GM12878 (cell line): ENCODE data around the gene MPHOSPH8. TPM values are rescaled to one million over a fixed set of nuclear protein-coding genes. Genes with fewer than 3 reads are reported as not detected.

Source experiments
- ATAC-seq: fragments of 200-7000 bp; cut with Tn5 transposase; 3 replicates; pipeline ENCODE4 v1.9.1; 2020; ENCODE audit warnings: mild to moderate bottlenecking, moderate library complexity
- BruUV-seq: library from RNA; stranded (reverse); fragments of 400-500 nt; replicated peaks from 2 replicates; lab custom pipeline; 2021; lab: Mats Ljungman, UMichigan
- CTCF ChIA-PET: fragments of 300-600 bp; sonication (Branson Sonifier 250); formaldehyde crosslinking; extraction: SDS; loops from one replicate; lab custom pipeline; 2021; ENCODE audit warnings: inconsistent platforms; lab: Yijun Ruan, JAX
- POLR2A ChIA-PET: fragments of 350-600 bp; formaldehyde crosslinking; extraction: SDS; loops from one replicate; lab custom pipeline; 2021; ENCODE audit warnings: inconsistent platforms; lab: Charles Lee
- RAD21 ChIA-PET: fragments of 300-600 bp; sonication (Branson Sonifier 250); formaldehyde crosslinking; loops from one replicate; lab custom pipeline; 2023; ENCODE audit warnings: antibody characterized with exemption; ENCODE audit not compliant: unreplicated experiment; lab: Charles Lee
- SMC1A ChIA-PET: fragments of 300-600 bp; sonication (Branson Sonifier 250); formaldehyde crosslinking; loops from one replicate; lab custom pipeline; 2023; ENCODE audit not compliant: unreplicated experiment, uncharacterized antibody; lab: Charles Lee
- DNase-seq: peaks from one replicate; pipeline ENCODE4 v3.0.0-alpha.2; 2011; ENCODE audit warnings: low read depth, low spot score
- FAIRE-seq: peaks from 3 replicates; lab custom pipeline; 2011; peaks lifted over from hg19 to GRCh38; lab: Jason Lieb, UNC
- H2AFZ ChIP-seq: 2 replicates; pipeline ENCODE4 v1.6.0; 2011; ENCODE audit warnings: low read depth, low read length, control low read depth; ENCODE audit not compliant: control insufficient read depth
- H3K27ac ChIP-seq: 2 replicates; pipeline ENCODE4 v1.5.1; 2011; ENCODE audit warnings: control low read depth; ENCODE audit not compliant: control insufficient read depth, insufficient read depth
- H3K27me3 ChIP-seq, 2 experiments: replicated peaks in 1 of 2; 2 replicates each; pipeline versions ENCODE4 v1.6.0 to v1.6.1; 2011; ENCODE audit warnings: low read length in 1 of 2; ENCODE audit not compliant: control insufficient read depth in 2 of 2, insufficient read depth in 2 of 2
- H3K36me3 ChIP-seq, 2 experiments: 2 replicates each; pipeline ENCODE4 v1.5.1; 2011; ENCODE audit warnings: low read length in 1 of 2; ENCODE audit not compliant: control insufficient read depth in 2 of 2, insufficient read depth in 2 of 2
- H3K4me1 ChIP-seq: 2 replicates; pipeline ENCODE4 v1.6.1; 2011; ENCODE audit warnings: mild to moderate bottlenecking, low read length, moderate library complexity, mixed read lengths; ENCODE audit not compliant: control insufficient read depth, insufficient read depth
- H3K4me2 ChIP-seq: 2 replicates; pipeline ENCODE4 v1.6.0; 2011; ENCODE audit warnings: control low read depth; ENCODE audit not compliant: control insufficient read depth, insufficient read depth
- H3K4me3 ChIP-seq: fragments of 200-600 bp; sonication (generic); 2 replicates; pipeline ENCODE4 v1.5.1; 2016
- H3K79me2 ChIP-seq: 2 replicates; pipeline ENCODE4 v1.6.0; 2011; ENCODE audit warnings: low read length; ENCODE audit not compliant: control insufficient read depth, insufficient read depth
- H3K9ac ChIP-seq: 2 replicates; pipeline ENCODE4 v1.8.0; 2011; ENCODE audit warnings: low read length, control low read depth, mixed read lengths; ENCODE audit not compliant: control insufficient read depth, insufficient read depth
- H3K9me3 ChIP-seq: replicated peaks from 3 replicates; pipeline ENCODE4 v1.5.1; 2011; ENCODE audit warnings: mild to moderate bottlenecking, low read length; ENCODE audit not compliant: control insufficient read depth, insufficient read depth
- H4K20me1 ChIP-seq: 2 replicates; pipeline ENCODE4 v1.6.0; 2011; ENCODE audit not compliant: control insufficient read depth, insufficient read depth
- BHLHE40 ChIP-seq, 2 experiments: fragments of 450-650 bp in 1 of 2; IDR thresholded peaks; 2 replicates each; pipeline ENCODE4 v1.6.1; 2011 to 2017; ENCODE audit warnings: low read depth in 2 of 2, borderline replicate concordance in 1 of 2, improper control_type of control experiment in 1 of 2, low read length in 1 of 2, mild to moderate bottlenecking in 1 of 2
- BMI1 ChIP-seq: fragments of 450-650 bp; IDR thresholded peaks from 2 replicates; pipeline ENCODE4 v1.6.1; 2016; ENCODE audit warnings: mild to moderate bottlenecking, moderate library complexity, borderline replicate concordance
- CTCF ChIP-seq, 3 experiments: IDR thresholded peaks in 2 of 3; conservative IDR thresholded peaks in 1 of 3; 2 replicates each; pipeline ENCODE4 v1.5.1; 2011; ENCODE audit warnings: low read depth in 3 of 3, low read length in 3 of 3, mild to moderate bottlenecking in 3 of 3, control low read depth in 2 of 3, moderate library complexity in 2 of 3, inconsistent platforms in 1 of 3, mixed read lengths in 1 of 3; ENCODE audit not compliant: control insufficient read depth in 2 of 3, insufficient read depth in 1 of 3; ENCODE audit errors: extremely low read depth in 1 of 3
- ELK1 ChIP-seq: IDR thresholded peaks from 2 replicates; pipeline ENCODE4 v1.6.1; 2012; ENCODE audit warnings: low read depth, low read length, improper control_type of control experiment
- IKZF1 ChIP-seq: fragments of 450-650 bp; conservative IDR thresholded peaks from 2 replicates; pipeline ENCODE4 v1.6.1; 2017; ENCODE audit warnings: antibody characterized with exemption, mild to moderate bottlenecking
- IRF5 ChIP-seq: fragments of 450-650 bp; IDR thresholded peaks from 2 replicates; pipeline ENCODE4 v1.6.1; 2017; ENCODE audit warnings: borderline replicate concordance
- MEF2A ChIP-seq: IDR thresholded peaks from 2 replicates; pipeline ENCODE4 v1.6.1; 2011; ENCODE audit warnings: low read depth, mild to moderate bottlenecking, low read length, moderate library complexity; ENCODE audit not compliant: insufficient read depth
- NFIC ChIP-seq: IDR thresholded peaks from 2 replicates; pipeline ENCODE4 v1.6.1; 2012; ENCODE audit warnings: low read depth, mild to moderate bottlenecking, inconsistent platforms, low read length, moderate library complexity
- NR2F1 ChIP-seq: fragments of 450-650 bp; conservative IDR thresholded peaks from 2 replicates; pipeline ENCODE4 v1.6.1; 2017; ENCODE audit warnings: mild to moderate bottlenecking
- NRF1 ChIP-seq: conservative IDR thresholded peaks from 2 replicates; pipeline ENCODE4 v1.6.1; 2011; ENCODE audit warnings: mild to moderate bottlenecking, low read depth, low read length, improper control_type of control experiment
- POLR2A ChIP-seq: IDR thresholded peaks from 2 replicates; pipeline ENCODE4 v1.6.1; 2011; ENCODE audit warnings: low read depth, mild to moderate bottlenecking, low read length
- POLR2AphosphoS5 ChIP-seq: IDR thresholded peaks from 2 replicates; pipeline ENCODE4 v1.6.1; 2011; ENCODE audit warnings: mild to moderate bottlenecking, low read length, inconsistent platforms
- RBBP5 ChIP-seq: fragments of 200-600 bp; sonication (generic); conservative IDR thresholded peaks from 2 replicates; pipeline ENCODE4 v1.6.1; 2016
- RFX5 ChIP-seq: IDR thresholded peaks from 2 replicates; pipeline ENCODE4 v1.6.1; 2011; ENCODE audit warnings: low read depth, low read length, improper control_type of control experiment
- SIN3A ChIP-seq: IDR thresholded peaks from 2 replicates; pipeline ENCODE4 v1.6.1; 2012; ENCODE audit warnings: low read depth, low read length, improper control_type of control experiment
- SUPT20H ChIP-seq: IDR thresholded peaks from 2 replicates; pipeline ENCODE4 v1.6.1; 2011; ENCODE audit warnings: low read depth, mild to moderate bottlenecking, low read length, moderate library complexity, borderline replicate concordance; ENCODE audit not compliant: control insufficient read depth
- TAF1 ChIP-seq: IDR thresholded peaks from 2 replicates; pipeline ENCODE4 v1.6.1; 2011; ENCODE audit warnings: mild to moderate bottlenecking, low read depth, low read length, borderline replicate concordance
- WRNIP1 ChIP-seq: IDR thresholded peaks from 2 replicates; pipeline ENCODE4 v1.6.1; 2011; ENCODE audit warnings: low read depth, low read length, improper control_type of control experiment, borderline replicate concordance
- WGBS: methylation state at CpG from one replicate; pipeline ENCODE4 v1.1.6; 2016; ENCODE audit warnings: low lambda C conversion rate; ENCODE audit not compliant: insufficient replicate concordance, insufficient coverage; ENCODE audit errors: missing lambda C conversion rate; 5-methylcytosine and 5-hydroxymethylcytosine counted together
- in situ Hi-C: fragments of 300-500 bp; cut with MboI; formaldehyde crosslinking; loops from 9 replicates; pipeline ENCODE4 v1.14.3; 2018; ENCODE audit warnings: mixed read lengths
- intact Hi-C: fragments of 100-400 bp; cut with micrococcal nuclease; formaldehyde crosslinking; loops from one replicate; pipeline ENCODE4 v1.14.2; 2022; ENCODE audit not compliant: unreplicated experiment
- polyA plus RNA-seq, 11 experiments: library from polyadenylated mRNA; depleted of rRNA in 4 of 11; unstranded in 6 of 11; stranded (reverse) in 5 of 11; fragments of >200 nt; fragmentation: Nextera tagmentation in 4 of 11; fragmentation: Illumina TruSeq in 1 of 11; extraction: Ambion mirVana in 4 of 11; extraction: Trizol in 1 of 11; gene quantifications; 1 replicate in 1 of 11; 2 replicates in 10 of 11; pipeline versions ENCODE4 v1.2.1 to v1.2.3, GENCODE V29; 2011 to 2016; ENCODE audit warnings: inconsistent platforms in 2 of 11, missing spikeins in 2 of 11, low read depth in 1 of 11
- total RNA-seq, 4 experiments: library from RNA; depleted of rRNA in 3 of 4; stranded (reverse); fragments of >200 nt in 3 of 4; fragmentation: Illumina TruSeq in 1 of 4; extraction: Trizol in 1 of 4; gene quantifications; 2 replicates each; pipeline versions ENCODE4 v1.2.1 to v1.2.3, GENCODE V29; 2013 to 2021

Gene MPHOSPH8
- total and polyA plus RNA-seq, 10 of the 15 experiments (the other 5 are each of a cell fraction or from before 2014, with no cell fraction given): 15.9 to 34.9 (median 26.9) TPM

DNA sequence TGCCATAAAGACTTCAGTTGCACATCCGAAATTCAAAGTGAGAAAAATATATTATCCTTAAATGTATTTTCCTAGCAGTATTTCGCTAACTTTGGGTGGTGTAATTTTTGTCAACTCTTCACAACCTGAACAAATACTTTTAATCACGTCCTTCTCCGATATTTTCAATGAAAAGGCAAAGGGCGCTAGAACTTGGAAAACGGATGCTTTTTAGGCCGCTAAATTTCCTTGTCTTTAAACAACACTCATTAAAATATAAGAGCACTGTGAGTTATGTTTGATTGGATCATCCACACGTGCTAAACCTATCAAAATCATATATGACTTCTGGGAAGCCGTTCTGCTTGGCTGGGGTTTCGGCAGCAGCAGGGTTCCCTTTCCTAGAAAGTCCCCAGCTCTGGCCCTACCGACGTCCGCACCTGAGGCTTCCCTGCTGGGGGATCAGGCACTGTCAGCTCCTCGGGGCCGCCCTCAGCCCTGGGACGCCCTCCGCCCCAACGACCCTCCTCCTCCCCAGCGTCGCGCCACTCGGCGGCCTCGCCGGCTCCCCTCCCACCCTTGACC is 462 bp upstream of the MPHOSPH8 start:
- Histone ChIP-seq H3K36me3 (peaks cover 0 to 3% of the 10 kb centered on the region in 2 experiments; a peak in 2 of 4 replicates), H3K9me3 (no peaks in the 10 kb centered on the region; the same call in 2 of the 3 replicates), H3K27me3 (no peaks in the 10 kb centered on the region), H4K20me1 (no peaks in the 10 kb centered on the region), H3K79me2 (peaks cover 42% of the 10 kb centered on the region), H3K9ac (peak overlapping the region; percentile 74), H3K4me2 (peak overlapping the region; percentile 80), H3K4me3 (peak overlapping the region; percentile 52; the same call in 1 of the 2 replicates), H3K27ac (peak overlapping the region; percentile 86), H2AFZ (peak overlapping the region; percentile 77), H3K4me1 (no peaks in the 10 kb centered on the region)
- TSS peak; percentile 97 for BruUV-seq
- RAD21 ChIA-PET: interaction anchor here (1.0 to 2.0 kb wide), 4 partner anchors 31 to 66 kb away, joined by 3 to 11 read pairs (median 5); no protein-coding TSS in a partner anchor
- SMC1A ChIA-PET: interaction anchor here (0.6 to 1.7 kb wide), 6 partner anchors 15 to 1208 kb away, joined by 3 to 5 read pairs (median 3); no protein-coding TSS in a partner anchor
- DNase-seq (no peak), ATAC-seq (no peak), FAIRE-seq (no peak)
- in situ Hi-C loops: no loop called here
- WGBS: 27% methylated on average over 18 of the region's 25 CpGs
- POLR2A ChIA-PET: interaction anchor here (0.6 to 1.3 kb wide), 7 partner anchors 9 to 423 kb away, joined by 3 to 10 read pairs (median 3); no protein-coding TSS in a partner anchor
- CTCF ChIA-PET: interaction anchor here (0.6 to 1.5 kb wide), 7 partner anchors 15 to 465 kb away, joined by 3 to 6 read pairs (median 3); no protein-coding TSS in a partner anchor
- intact Hi-C loops: loop anchor here (10.0 kb wide), 1 partner anchor 232 kb away; the partner anchor contains the start of gene ZMYM5
- TF ChIP-seq POLR2AphosphoS5 (peak; percentile 74), BMI1 (no peak), CTCF (IDR thresholded peaks at IDR 0.05 in 2 of 3, conservative IDR thresholded peaks at IDR 0.05 in 1 of 3; ENCODE audit: control insufficient read depth in 2 of 3, extremely low read depth in 1 of 3, insufficient read depth in 1 of 3, low read depth in 3 of 3, low read length in 3 of 3) (no peak), MEF2A (no peak), POLR2A (peak; percentile 91), RBBP5 (0 out of 2 replicates have a peak, but pooled peaks have one; percentile 11), NR2F1 (peak; percentile 96), WRNIP1 (0 out of 2 replicates have a peak, but pooled peaks have one; percentile 50), ELK1 (0 out of 2 replicates have a peak, but pooled peaks have one; percentile 4), IKZF1 (peak; percentile 48; the same call in 1 of the 2 replicates), NRF1 (no peak), NFIC (no peak), SUPT20H (no peak), SIN3A (peak; percentile 62; the same call in 1 of the 2 replicates), BHLHE40 (IDR thresholded peaks at IDR 0.05; ENCODE audit: borderline replicate concordance in 1 of 2, low read depth in 2 of 2, low read length in 1 of 2) (peak; percentile 28 to 37; a peak in 2 of 4 replicates), RFX5 (no peak), IRF5 (no peak), TAF1 (no peak)
